Endodermal cell (in vitro differentiated cells): ENCODE data around the gene DOCK2. TPM values are rescaled to one million over a fixed set of nuclear protein-coding genes. Genes with fewer than 3 reads are reported as not detected.

ENCODE experiments used
- DNase-seq: peaks from one replicate; pipeline ENCODE4 v3.0.0-alpha.2; 2017
- H3K27ac ChIP-seq: 2 replicates; pipeline ENCODE4 v1.5.1; 2013; ENCODE audit warnings: mild to moderate bottlenecking, low read depth, low read length, moderate library complexity
- H3K27me3 ChIP-seq: 2 replicates; pipeline ENCODE4 v1.6.1; 2013; ENCODE audit warnings: mild to moderate bottlenecking, low read length, moderate library complexity; ENCODE audit not compliant: insufficient read depth, control insufficient read depth, poor library complexity, severe bottlenecking
- H3K36me3 ChIP-seq: 2 replicates; pipeline ENCODE4 v1.7.0; 2013; ENCODE audit warnings: mild to moderate bottlenecking, low read length, moderate library complexity; ENCODE audit not compliant: control insufficient read depth, insufficient read depth
- H3K4me1 ChIP-seq: one replicate; pipeline ENCODE4 v1.7.0; 2013; ENCODE audit warnings: low read length; ENCODE audit not compliant: control insufficient read depth, insufficient read depth
- H3K4me3 ChIP-seq: 2 replicates; pipeline ENCODE4 v1.5.1; 2013; ENCODE audit warnings: mild to moderate bottlenecking, low read length, moderate library complexity
- H3K9ac ChIP-seq: 2 replicates; pipeline ENCODE4 v1.6.1; 2013; ENCODE audit warnings: mild to moderate bottlenecking, low read length, moderate library complexity; ENCODE audit not compliant: poor library complexity, severe bottlenecking; ENCODE audit errors: extremely low read depth
- H3K9me3 ChIP-seq: 2 replicates; pipeline ENCODE4 v1.6.1; 2013; ENCODE audit warnings: mild to moderate bottlenecking, low read length, moderate library complexity; ENCODE audit not compliant: control insufficient read depth
- H3K27ac Mint-ChIP-seq: 2 replicates; pipeline ENCODE4 v1.8.0; 2020; ENCODE audit warnings: mixed read lengths
- H3K27me3 Mint-ChIP-seq: 2 replicates; pipeline ENCODE4 v1.8.0; 2021; ENCODE audit warnings: mild to moderate bottlenecking, mixed read lengths; ENCODE audit not compliant: insufficient read depth
- H3K36me3 Mint-ChIP-seq: 2 replicates; pipeline ENCODE4 v1.8.0; 2020; ENCODE audit warnings: low read depth, mixed read lengths
- H3K4me1 Mint-ChIP-seq: 2 replicates; pipeline ENCODE4 v1.8.0; 2020; ENCODE audit warnings: mixed read lengths
- H3K4me3 Mint-ChIP-seq: 2 replicates; pipeline ENCODE4 v1.8.0; 2020; ENCODE audit warnings: mild to moderate bottlenecking, moderate library complexity, mixed read lengths
- H3K9me3 Mint-ChIP-seq: 2 replicates; pipeline ENCODE4 v1.8.0; 2020; ENCODE audit warnings: mild to moderate bottlenecking, mixed read lengths
- CTCF ChIP-seq: fragments of 200-600 bp; sonication (generic); conservative IDR thresholded peaks from 2 replicates; pipeline ENCODE4 v1.5.0; 2021; ENCODE audit warnings: antibody characterized with exemption, mild to moderate bottlenecking
- WGBS, 2 experiments: methylation state at CpG; one replicate each; pipeline versions ENCODE4 v1.1.5 to v1.1.7; 2013; ENCODE audit warnings: missing lambda C conversion rate in 2 of 2, mixed read lengths in 1 of 2; ENCODE audit not compliant: insufficient coverage in 1 of 2, insufficient read length in 1 of 2; 5-methylcytosine and 5-hydroxymethylcytosine counted together
- total RNA-seq, 2 donors: library from RNA; stranded (reverse); fragmentation: NEBNext Ultra II Directional in 1 of 2; extraction: Animal tissue kit (Norgen Biotek cat#: 25700) in 1 of 2; gene quantifications; 2 replicates in 1 of 2; 3 replicates in 1 of 2; pipeline ENCODE4 v1.2.1, GENCODE V29; 2021

Gene DOCK2
- total RNA-seq, 2 donors from 2014 or later, result 2.6 to 3.9 TPM

DNA sequence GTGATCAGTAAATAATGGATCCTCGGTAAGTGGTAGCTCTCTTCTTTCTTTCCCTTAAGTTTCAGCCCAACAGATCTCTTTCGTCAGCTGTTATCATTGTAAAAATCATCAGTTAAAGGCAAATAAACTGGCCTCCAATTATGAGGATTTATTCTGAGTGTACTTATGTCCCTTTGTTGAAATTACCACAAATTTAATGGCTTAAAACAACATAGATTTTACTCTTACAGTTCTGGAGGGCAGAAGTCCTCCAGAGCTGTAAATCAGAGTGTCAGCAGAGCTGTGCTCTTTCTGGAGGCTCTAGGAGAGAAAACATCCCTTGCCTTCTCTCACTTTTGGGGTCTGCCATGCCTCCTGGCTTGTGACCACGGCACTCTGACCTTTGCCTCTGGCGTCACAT lies 238.7 kb downstream of the DOCK2 start:
- H3K27ac Mint-ChIP-seq, result no peak overlapping the region
- Histone ChIP-seq H3K4me1 (peaks cover under 1% of the 10 kb centered on the region), H3K4me3 (no peak overlapping the region), H3K36me3 (no peaks in the 10 kb centered on the region), H3K9me3 (no peaks in the 10 kb centered on the region), H3K9ac (no peak overlapping the region), H3K27ac (no peak overlapping the region), H3K27me3 (no peaks in the 10 kb centered on the region)
- no peak overlapping the region for H3K4me3 Mint-ChIP-seq
- DNase-seq, result no peak
- no peak for TF ChIP-seq CTCF
- WGBS, 2 experiments, result 72 to 80% methylated on average over 2 to 4 of the region's 4 CpGs
- H3K4me1 Mint-ChIP-seq, result peaks cover 25% of the 10 kb centered on the region
- no peaks in the 10 kb centered on the region for H3K36me3 Mint-ChIP-seq
- H3K9me3 Mint-ChIP-seq, result no peaks in the 10 kb centered on the region
- peaks cover 3% of the 10 kb centered on the region for H3K27me3 Mint-ChIP-seq

DNA sequence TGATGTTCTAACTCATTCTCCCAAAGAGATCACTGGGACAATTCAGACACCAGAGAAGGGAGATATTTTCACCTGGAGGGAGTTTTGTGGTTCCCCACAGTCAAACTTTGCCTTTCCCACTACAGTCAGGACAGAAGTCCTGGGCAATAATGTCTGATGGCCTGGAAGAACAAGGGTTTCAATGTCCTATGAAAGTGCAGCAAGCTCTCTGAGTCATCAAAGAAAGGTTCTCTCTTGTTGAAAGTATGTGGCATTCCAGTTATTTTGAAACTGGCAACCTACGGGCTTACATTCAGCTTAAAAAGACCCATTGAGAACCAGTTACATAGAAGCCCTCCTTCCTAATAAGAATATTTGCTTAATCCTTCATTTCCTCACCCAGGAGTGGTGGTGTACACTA lies 239.3 kb downstream of the DOCK2 start:
- TF ChIP-seq CTCF, result no peak
- Mint-ChIP-seq H3K9me3 (no peaks in the 10 kb centered on the region), H3K4me3 (no peak overlapping the region), H3K27me3 (peaks cover 3% of the 10 kb centered on the region), H3K36me3 (no peaks in the 10 kb centered on the region), H3K27ac (no peak overlapping the region), H3K4me1 (peaks cover 32% of the 10 kb centered on the region)
- Histone ChIP-seq H3K36me3 (no peaks in the 10 kb centered on the region), H3K9me3 (no peaks in the 10 kb centered on the region), H3K4me3 (no peak overlapping the region), H3K27me3 (no peaks in the 10 kb centered on the region), H3K27ac (no peak overlapping the region), H3K9ac (no peak overlapping the region), H3K4me1 (peaks cover 7% of the 10 kb centered on the region)
- no peak for DNase-seq
- 89 to 100% methylated on average over 1 of the region's 1 CpG for WGBS, 2 experiments

DNA sequence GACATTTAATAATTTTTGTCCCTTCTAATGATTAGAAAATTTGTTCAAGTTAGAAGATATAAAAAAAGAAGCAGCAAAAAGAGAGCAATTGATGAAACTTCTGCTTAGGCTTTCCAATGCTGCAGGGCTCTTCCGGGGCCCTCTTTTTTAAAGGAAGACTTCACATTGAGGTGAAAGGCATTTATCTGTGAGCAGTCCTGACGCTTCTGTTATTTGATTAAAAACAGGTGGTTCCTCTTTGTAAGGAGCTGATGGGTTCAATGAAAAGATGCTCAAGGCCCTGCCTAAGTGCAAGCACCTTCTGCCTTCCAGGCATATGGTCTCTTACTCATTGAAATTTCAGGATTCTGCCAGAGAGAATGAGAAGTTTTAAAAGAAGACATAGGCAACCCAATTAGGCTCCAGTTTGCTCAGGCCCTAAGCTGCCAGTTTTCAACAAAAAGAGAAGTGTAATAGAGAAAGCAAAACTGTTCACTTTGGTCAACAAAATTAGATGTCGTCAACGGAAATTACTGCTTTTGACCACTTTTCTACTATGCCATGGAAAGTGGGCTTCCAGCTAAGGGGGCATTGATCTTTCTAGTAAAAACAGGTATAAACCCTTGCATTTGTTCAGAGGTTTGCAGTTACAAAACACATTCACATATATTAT lies 243.1 kb downstream of the DOCK2 start:
- H3K9me3 ChIP-seq, result no peaks in the 10 kb centered on the region
- H3K27ac ChIP-seq, result no peak overlapping the region
- no peaks in the 10 kb centered on the region for H3K36me3 ChIP-seq
- no peak overlapping the region for H3K4me3 ChIP-seq
- 92 to 100% methylated on average over 3 to 4 of the region's 4 CpGs for whole genome bisulfite sequencing, 2 experiments
- TF ChIP-seq CTCF, result no peak
- peaks cover 10% of the 10 kb centered on the region for H3K4me1 ChIP-seq
- Mint-ChIP-seq H3K27ac (no peak overlapping the region), H3K4me1 (peaks cover 44% of the 10 kb centered on the region), H3K27me3 (peaks cover 6% of the 10 kb centered on the region), H3K4me3 (no peak overlapping the region), H3K36me3 (no peaks in the 10 kb centered on the region), H3K9me3 (no peaks in the 10 kb centered on the region)
- DNase-seq, result no peak
- H3K9ac ChIP-seq, result no peak overlapping the region
- no peaks in the 10 kb centered on the region for H3K27me3 ChIP-seq
